GM18511 (cell line): ENCODE measurements around the gene LMNTD2.
A peak's percentile ranks its signal among the peaks of the same experiment; 100 is the strongest.

Experiments used
- ATAC-seq: cut with Tn5 transposase; IDR thresholded peaks from one replicate; pipeline ENCODE4 v1.9.1; 2021; ENCODE audit warnings: mild to moderate bottlenecking, moderate library complexity; ENCODE audit not compliant: unreplicated experiment

LMNTD2 gene

DNA sequence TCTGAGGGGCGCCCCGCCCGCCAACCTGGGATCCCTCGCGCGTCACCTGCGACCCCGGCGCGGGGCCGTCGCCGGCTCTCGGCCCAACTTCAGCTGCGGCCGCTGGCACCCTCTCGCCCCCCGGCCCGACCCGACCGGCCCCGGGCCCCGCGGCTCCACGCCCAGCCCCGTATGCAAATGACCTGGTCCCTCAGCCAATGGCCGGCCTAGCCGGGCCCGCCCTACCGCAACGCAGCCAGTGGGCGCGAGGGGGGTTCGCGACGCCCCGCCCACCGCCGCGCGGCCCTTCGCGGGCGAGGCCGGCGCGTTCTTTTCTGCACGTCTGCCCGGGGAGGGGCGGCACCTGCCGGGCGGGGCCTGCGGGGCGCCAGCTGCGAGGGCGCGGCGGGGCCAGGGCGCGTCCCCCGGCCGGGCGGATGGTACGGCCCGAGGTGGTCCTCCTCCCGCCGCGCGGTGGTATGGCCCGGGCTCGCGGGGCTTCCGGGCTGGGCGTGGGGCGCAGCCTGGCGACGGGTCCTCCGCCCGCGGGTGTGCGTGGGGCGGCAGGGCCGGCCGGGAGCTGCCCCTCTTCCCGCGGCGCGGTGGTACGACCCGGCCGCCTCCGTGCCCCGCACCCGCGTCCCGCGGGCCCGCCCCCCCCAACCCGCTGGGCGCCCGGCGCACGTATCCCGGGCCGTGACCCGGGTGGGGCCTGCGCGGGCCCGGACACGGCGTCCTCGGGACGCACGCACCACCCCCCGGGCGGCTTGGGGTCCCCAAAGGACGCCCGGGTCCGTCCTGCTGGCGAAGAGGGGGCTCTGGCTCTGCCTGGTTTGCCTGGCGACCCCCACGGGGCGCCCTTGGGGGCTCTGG, 8.0 kb upstream of the LMNTD2 start:
- ATAC-seq: peak; percentile 88

DNA sequence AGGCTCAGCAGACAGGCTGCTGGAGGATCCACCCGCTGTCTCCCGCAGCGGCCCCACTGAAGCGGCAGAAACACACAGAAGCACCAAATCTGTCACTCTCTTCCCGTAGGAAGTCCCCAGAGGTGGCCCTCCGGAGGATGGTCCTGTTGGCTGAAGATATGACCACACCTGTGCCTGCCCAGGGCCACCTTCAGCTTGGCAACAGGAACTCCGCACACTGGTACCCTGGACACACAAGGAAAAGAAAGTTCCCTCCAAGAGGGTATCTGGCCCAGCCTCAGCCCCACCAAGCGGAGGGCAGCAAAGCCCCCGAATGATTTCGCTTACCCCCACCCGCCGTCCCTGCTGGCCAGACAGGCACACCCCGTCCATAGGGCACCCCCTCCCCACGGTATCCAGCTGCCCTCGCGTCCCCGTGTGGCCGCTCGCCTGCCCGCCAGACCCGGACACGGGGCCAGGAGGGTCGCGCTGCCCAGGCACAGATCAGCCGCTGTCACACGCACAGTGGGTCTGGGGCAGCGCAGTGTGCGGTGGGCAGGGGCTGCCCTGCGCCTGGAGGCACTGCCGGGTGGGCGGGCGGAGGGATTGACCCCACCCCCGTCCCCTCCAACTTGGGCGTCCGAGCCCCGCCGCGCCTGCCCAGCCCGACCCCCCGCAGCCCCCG, 7.2 kb upstream of the LMNTD2 start:
- peak; percentile 5 for ATAC-seq

DNA sequence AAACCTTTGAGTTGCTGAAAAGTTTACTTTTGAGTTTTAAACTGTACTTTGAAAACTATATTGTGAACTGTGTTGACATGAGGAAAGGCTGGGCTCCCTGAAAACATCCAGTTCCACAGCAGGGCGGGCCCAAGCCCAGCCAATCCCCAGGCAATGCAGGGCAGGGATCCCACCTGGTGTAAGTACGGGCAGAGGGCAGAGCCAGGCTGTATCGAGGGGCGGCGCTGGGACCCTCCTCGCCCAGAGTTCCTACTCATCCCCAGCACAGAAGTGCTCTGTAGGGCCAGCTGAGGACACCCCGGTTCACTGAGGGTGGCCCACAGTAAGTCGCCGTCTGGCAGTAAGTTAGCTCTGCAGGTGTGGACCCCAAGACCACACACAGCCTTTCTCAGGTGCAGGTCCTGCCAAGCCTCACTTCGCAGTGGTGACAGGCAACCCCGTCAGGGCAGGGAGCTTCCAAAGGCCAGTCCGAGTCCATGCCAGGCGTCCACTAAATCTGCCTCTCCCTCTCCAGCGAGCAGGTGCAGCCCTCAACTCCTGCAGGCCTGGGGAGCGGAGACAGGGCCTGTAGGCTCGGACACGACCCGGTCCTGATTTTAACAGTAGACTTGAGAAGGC, 6.6 kb upstream of the LMNTD2 start:
- no peak for ATAC-seq

DNA sequence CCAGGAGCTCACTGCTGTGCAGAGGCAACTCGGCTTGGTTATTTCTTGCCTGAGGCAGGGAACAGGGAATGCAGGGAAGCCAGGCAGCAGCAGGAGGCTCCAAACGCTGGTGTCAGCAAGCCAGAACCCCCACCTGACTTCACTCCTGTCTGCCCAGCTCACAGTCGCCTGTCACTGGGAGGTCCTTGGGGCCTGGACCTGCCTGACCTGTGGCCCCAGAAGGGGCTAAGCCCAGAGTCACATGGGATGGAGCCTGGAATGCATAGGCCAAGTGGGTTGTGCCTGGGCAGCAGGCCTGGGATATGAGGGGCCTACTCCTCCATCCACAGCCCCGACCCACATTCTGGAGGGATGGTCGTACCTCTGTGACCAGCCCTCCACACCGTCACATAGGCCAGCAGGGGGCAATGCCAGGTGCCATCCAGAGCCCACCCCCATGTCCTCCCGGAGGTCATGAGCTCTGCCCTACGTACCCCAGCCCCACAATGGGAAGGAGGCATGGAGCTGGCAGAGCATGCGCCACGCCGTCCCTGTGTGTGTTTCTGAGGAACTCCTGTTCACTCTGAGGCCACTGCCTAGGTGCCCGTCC, 5.5 kb upstream of the LMNTD2 start:
- ATAC-seq: no peak

DNA sequence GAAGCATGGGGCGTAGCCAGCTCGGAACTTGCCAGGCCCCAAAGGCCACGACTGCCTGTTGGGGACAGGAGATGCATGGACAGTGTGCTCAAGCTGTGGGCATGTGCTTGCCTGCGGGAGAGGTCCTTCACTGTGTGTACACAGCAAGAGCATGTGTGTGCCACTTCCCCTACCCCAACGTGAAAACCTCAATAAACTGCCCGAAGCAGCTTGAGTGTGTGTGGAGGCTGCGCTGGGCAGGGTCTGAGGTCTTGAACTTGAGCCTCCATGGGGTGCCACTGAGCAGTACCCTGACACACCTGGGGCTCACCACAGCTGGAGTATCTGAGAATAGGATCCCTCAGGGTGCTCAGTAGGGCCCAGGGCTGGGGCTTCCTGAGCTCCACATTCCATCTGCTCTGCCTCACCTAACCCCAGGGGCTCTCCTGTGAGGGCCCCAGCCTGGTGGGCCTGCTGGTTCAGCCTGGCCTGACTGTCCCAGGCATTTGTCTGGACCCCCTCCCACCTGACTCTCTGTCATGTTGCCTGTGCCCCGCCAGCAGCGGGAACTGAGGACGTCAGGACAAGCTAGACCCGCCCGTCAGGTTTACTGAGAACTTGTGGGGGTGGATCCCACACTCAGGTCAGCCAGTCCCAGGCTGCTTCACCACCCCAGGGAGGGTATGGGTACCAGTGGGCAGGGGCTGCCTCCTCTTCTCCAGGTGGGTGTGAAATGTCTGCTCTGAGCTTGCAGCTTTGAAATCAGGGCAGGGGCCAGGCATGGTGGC, 3.5 kb upstream of the LMNTD2 start:
- no peak for ATAC-seq

DNA sequence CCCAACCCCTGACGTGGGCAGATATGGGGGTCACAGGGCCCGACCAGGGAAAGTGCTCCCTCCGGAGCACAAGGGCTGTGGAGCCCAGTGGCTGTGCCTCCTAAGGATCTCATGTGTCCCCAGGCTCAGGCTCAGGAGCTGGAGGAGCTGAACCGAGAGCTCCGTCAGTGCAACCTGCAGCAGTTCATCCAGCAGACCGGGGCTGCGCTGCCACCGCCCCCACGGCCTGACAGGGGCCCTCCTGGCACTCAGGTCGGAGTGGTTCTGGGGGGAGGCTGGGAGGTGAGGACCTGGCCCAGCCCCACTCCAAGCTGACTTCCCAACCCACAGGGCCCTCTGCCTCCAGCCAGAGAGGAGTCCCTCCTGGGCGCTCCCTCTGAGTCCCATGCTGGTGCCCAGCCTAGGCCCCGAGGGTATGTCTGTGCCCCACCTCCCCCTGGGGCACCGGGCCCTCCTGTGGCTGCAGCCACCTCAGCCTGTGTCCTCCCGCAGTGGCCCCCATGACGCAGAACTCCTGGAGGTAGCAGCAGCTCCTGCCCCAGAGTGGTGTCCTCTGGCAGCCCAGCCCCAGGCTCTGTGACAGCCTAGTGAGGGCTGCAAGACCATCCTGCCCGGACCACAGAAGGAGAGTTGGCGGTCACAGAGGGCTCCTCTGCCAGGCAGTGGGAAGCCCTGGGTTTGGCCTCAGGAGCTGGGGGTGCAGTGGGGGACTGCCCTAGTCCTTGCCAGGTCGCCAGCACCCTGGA, 2.7 kb upstream of the LMNTD2 start:
- no peak for ATAC-seq

DNA sequence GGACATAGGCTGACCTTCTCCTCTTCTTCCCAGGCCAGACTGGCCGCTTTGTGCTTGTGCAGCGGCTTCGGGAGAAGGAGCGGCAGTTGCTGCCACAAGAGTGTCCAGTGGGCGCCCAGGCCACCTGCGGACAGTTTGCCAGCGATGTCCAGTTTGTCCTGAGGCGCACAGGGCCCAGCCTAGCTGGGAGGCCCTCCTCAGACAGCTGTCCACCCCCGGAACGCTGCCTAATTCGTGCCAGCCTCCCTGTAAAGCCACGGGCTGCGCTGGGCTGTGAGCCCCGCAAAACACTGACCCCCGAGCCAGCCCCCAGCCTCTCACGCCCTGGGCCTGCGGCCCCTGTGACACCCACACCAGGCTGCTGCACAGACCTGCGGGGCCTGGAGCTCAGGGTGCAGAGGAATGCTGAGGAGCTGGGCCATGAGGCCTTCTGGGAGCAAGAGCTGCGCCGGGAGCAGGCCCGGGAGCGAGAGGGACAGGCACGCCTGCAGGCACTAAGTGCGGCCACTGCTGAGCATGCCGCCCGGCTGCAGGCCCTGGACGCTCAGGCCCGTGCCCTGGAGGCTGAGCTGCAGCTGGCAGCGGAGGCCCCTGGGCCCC, 1.6 kb upstream of the LMNTD2 start:
- ATAC-seq: no peak

DNA sequence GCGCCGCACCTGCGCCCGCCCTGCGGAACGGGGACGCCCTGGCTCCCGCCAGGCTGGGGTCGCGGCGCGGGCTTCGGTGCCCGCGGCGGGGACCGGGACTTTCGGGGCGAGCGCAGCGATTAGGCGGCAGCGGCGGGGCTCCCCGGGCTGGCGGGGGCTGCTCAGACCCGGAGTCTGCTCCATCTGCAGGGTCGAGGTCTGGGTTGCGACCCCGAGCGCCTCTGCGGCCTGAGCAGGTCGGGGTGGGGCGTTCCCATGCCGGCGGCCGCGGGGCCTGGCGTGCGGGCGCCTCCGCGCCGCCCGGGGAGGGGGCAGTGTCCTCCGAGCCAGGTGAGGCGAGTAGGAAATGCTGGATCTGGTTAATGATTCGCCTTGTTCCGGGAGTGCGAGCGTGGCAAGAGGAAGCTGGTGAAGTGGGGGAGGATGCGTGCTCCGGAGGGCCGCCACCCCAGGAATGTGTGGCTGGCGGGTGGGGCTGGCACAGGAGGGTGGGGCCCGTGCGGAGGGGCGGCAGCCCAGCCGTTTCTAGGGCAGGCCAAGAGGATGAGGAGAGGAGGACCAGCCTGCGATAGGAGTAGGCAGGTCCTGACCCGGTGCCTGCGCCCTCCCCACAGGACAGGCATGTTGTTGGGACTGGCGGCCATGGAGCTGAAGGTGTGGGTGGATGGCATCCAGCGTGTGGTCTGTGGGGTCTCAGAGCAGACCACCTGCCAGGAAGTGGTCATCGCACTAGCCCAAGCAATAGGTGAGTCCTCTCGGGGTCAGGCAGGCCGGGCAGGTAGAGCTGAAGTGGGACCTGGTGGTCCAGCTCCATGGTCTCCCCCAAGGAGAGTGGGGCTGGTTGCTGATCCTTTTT, 838 bp upstream of the LMNTD2 start:
- ATAC-seq: peak; percentile 30

DNA sequence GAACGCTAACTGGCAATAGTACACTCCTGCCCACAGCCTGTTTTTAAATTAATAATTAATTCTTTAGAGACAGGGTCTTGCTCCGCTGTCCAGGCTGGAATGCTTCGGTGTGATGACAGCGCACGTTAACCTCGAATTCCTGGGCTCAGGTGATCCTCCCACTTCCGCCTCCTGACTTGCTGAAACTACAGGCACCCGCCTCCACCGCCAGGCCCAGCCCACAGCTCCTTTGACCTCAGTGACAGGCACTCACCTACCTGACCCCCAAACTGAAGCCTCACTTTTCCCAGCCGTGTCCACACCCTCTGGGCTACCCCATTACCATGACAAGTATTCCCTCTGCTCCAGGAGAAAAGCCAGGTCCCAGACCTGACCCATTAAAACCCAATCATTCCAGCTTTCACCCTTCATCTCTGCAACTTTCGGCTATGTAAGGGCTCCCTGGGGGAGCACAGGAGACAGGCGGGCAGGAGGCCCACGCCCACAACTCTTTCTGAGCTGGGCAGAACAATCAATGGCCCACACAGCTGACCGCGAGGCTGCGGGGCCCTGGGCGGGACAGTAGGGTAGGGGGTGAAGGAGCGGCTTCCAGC, 730 bp downstream of the LMNTD2 start:
- ATAC-seq: no peak

DNA sequence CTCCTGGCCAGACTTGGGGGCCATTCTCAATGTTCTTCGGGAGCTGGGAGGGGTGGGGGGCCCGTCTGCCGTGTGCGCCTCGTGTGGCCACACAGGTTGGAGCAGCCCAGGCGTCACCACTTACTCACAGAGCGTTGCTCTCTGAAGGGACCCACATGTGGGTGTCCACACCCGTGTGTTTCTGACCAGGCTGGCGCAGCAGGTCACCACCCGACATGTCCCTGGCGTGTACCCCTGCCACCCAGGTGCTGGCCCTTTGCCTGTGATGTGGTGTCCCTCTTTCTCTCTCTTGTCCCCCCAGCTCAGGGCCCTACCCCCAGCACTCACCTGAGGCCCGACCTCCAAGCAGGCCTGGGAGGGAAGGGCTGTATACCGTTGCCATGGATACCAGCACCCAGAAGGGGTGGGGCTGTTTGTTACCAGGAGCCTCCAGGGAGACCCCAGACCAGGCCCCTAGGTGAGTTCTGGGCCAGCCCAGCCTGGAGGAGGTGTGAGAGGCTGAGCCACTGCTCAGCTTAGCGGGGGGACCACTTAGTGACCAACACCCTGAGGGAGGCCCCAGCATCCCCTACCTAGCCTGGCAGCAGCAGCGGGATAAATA, 1.4 kb downstream of the LMNTD2 start:
- no peak for ATAC-seq

DNA sequence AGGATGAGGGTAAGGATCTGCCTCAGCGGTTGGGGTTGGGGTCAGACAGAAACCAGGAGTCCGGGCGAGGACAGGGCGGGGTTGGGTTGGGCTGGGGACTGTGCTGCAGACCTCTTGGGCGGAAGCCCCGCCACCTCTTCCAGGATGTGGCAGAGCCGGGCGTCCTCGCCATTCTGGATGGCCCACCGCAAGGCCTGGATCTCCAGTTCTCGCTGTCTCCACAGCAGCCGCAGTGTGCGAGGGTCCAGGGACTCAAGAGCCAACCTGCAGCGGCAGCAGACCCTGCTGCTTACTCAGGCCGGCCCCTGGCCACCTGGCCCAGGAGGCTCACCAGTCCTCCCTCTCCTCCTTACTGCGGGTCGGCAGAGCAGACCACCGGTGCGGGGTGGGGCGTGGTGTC, 2.0 kb downstream of the LMNTD2 start:
- ATAC-seq: no peak

DNA sequence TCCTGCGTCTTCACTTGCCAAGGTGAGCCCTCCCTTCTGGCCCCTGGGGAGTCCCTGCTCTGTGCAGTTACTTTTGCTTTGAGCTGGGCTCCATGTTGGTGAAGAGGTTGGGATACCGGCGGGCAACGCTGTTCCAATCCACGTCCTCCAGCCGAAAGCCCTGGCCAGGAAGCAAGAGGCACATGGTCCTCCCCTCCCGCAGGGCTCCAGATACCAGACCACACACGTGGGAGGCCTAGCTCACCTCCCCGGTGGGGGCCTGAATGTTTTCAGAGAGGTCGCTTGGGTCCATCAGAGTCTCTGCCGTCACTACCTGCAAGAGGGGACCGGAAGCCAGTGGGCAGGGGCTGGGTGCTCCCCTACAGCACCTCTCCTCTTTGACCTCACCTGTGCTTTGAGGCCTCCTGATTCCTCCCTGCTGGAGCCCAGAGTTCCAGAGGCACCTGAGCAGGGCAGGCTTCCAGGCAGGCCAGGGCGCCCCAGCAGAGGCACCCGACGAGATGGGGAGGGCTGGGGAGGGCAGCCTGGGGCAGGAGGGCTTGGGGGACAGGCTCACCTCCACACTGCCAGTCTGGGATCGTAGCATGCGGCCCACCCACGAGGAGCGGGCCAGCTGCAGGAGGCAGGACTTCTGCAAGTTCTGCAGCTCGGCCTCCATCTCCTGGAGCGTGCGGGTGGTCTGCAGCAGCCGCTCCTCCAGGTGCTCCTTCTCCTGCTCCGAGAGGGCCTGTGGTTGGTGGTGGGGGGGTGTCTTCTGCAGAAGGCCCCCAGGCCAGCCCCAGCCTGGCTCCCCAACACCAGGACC, 3.0 kb downstream of the LMNTD2 start:
- no peak for ATAC-seq

DNA sequence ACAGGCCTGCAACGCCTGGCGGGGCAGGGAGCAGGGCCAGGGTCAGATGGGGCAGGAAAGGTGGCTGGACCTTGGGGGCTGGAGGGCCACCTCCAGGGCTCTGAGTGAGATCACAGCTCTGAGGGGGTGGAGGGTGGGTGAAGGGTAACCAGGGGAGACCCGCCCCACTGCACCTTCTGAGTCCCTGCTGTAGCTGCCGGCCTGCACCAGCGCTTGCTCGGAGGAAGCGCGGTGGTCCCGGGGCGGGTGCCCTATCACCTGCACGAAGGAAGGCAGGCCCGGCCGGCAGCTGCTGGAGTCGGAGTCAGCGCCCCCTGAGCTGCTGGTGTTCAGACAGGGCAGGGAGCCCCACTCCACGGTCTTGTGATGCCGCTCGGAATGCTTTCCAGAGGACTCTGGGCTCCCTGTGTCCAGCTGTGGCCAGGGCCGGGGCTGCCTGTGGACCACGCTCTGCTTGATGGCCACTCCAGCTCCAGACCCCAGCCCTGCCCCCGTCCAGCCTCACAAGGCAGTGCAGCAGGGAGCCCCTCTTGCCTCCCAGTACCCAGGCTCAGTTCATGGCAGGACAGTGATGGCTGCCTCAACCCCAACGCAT, 3.8 kb downstream of the LMNTD2 start:
- ATAC-seq: no peak

DNA sequence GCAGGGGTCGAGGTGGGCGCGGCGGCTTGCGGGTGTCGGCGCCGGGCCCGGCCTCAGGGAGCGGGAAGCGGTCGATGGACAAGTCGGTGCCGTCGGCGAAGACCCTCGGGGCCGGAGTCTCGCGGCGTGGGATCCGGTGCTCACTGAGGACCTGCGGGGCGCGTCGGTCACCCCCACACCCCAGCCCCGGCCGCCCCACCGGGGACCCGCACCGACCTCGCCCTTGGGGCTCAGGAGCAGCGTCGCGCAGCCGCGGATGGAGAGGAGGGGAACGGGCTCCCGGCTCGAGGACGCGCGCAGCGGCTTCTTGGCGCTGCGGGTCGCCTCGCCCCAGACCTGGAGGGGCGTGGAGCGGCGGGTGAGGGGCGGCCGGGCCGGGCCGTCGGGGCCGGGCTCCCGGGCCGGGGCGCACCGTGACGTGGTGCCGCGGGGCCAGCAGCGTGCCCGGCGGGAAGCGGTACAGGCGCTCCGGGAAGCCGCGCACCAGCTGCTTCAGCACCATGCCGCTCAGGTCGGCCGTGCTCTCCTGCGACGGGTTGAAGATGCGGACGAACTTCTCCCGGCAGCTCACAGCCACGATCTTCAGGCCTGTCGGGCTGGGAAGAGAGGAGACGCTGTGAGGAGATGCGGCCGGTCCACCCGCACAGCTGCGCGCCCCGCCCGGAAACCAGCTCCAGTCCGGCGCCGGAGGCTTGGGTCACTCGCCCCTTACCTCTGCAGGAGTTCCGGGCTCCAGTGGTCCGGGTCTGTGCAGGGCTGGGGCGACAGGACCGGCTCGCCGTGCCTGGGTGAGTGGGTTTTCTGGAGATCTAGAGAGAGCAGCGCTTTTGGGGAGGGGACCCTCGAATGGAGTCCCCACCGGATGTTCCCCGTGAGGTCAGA, 4.5 kb downstream of the LMNTD2 start:
- no peak for ATAC-seq

DNA sequence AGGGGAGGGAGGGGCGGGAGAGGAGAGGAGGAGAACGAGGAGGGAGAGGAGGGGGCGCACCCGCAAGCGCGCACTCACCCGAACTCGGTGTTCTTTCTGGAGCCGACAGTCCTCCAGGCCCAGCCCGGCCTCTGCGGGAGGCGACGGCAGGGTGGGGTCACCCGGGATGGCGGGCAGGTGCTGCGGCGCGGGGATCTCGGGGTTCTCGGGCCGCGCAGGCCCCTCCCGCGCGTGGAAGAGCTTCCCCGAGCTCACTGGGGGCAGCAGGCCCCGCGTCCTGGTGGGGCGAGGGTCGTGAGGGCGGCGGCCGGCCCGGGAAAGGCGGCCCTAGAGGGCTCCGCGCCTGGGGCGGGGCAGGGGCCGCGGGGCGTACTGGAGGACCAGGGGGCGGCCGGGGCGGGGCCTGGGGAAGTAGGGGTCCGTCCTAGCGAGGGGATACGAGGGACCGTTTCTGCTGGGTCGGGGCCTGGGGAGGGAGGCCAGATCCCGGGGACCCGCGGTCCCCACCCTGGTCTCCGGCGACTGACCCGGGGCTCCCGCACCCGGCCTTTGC, 5.2 kb downstream of the LMNTD2 start:
- ATAC-seq: no peak
